T1000 (cell line): ENCODE measurements around the gene CYTIP.
"Not testable (repeated sequence)": the region's sequence is repeated elsewhere in the genome, so short reads cannot be mapped to it uniquely, and the experiment has no call there.

Experiments used
- DNase-seq: peaks from one replicate; lab custom pipeline; 2025; ENCODE audit warnings: mixed read lengths; lab: John Stamatoyannopoulos, UW

The CYTIP gene

GRCh38 chr2:157424374-157424773, 19.5 kb downstream of the CYTIP start:
- DNase-seq: no peak

- DNase-seq: no peak
These were observed 21.9 kb downstream of the CYTIP start for GRCh38 chr2:157421964-157422363.

- DNase-seq: no peak
These were observed 22.5 kb downstream of the CYTIP start for GRCh38 chr2:157421331-157421944.

GRCh38 chr2:157420771-157421323, 23.0 kb downstream of the CYTIP start:
- DNase-seq: no peak

GRCh38 chr2:157419031-157419575, 24.8 kb downstream of the CYTIP start:
- no peak for DNase-seq

- no peak for DNase-seq
These were observed 25.6 kb downstream of the CYTIP start for GRCh38 chr2:157418239-157418641.

- no peak for DNase-seq
These were observed 28.2 kb downstream of the CYTIP start for GRCh38 chr2:157415591-157416101.

GRCh38 chr2:157414050-157414449, 29.8 kb downstream of the CYTIP start:
- DNase-seq: no peak

GRCh38 chr2:157413326-157414035, 30.4 kb downstream of the CYTIP start:
- DNase-seq: no peak

GRCh38 chr2:157411624-157412336, 32.1 kb downstream of the CYTIP start:
- DNase-seq: no peak

GRCh38 chr2:157405398-157405797, 38.5 kb downstream of the CYTIP start:
- DNase-seq: not testable (repeated sequence)

GRCh38 chr2:157404363-157404762, 39.5 kb downstream of the CYTIP start:
- no peak for DNase-seq

GRCh38 chr2:157402801-157403485, 40.9 kb downstream of the CYTIP start:
- not testable (repeated sequence) for DNase-seq

GRCh38 chr2:157395811-157396210, 48.1 kb downstream of the CYTIP start:
- DNase-seq: no peak

- DNase-seq: no peak
These were observed 49.0 kb downstream of the CYTIP start for GRCh38 chr2:157394928-157395327.

GRCh38 chr2:157393348-157393747, 50.5 kb downstream of the CYTIP start:
- no peak for DNase-seq

- DNase-seq: no peak
These were observed 55.1 kb downstream of the CYTIP start for GRCh38 chr2:157388827-157389226.

GRCh38 chr2:157386747-157387146, 57.1 kb downstream of the CYTIP start:
- DNase-seq: no peak

- no peak for DNase-seq
These were observed 57.6 kb downstream of the CYTIP start for GRCh38 chr2:157386247-157386646.

- no peak for DNase-seq
These were observed 66.0 kb downstream of the CYTIP start for GRCh38 chr2:157377861-157378260.

- no peak for DNase-seq
These were observed 67.8 kb downstream of the CYTIP start for GRCh38 chr2:157376041-157376440.

GRCh38 chr2:157375384-157375783, 68.5 kb downstream of the CYTIP start:
- no peak for DNase-seq
